Retinal pigment epithelial cell (primary cell): ENCODE measurements around the gene BEND7.

Experiments used
- DNase-seq: peaks from one replicate; pipeline ENCODE4 v3.0.0-alpha.2; 2010; ENCODE audit warnings: low read depth
- H3K4me3 ChIP-seq: 2 replicates; pipeline ENCODE4 v1.5.1; 2011; ENCODE audit warnings: mild to moderate bottlenecking, low read length, control low read depth, moderate library complexity
- TF ChIP-seq, protein P1 (sequence below): conservative IDR thresholded peaks from 2 replicates; pipeline ENCODE4 v1.5.1; 2011; ENCODE audit warnings: low read depth, low read length, control low read depth, inconsistent platforms

Gene BEND7

DNA sequence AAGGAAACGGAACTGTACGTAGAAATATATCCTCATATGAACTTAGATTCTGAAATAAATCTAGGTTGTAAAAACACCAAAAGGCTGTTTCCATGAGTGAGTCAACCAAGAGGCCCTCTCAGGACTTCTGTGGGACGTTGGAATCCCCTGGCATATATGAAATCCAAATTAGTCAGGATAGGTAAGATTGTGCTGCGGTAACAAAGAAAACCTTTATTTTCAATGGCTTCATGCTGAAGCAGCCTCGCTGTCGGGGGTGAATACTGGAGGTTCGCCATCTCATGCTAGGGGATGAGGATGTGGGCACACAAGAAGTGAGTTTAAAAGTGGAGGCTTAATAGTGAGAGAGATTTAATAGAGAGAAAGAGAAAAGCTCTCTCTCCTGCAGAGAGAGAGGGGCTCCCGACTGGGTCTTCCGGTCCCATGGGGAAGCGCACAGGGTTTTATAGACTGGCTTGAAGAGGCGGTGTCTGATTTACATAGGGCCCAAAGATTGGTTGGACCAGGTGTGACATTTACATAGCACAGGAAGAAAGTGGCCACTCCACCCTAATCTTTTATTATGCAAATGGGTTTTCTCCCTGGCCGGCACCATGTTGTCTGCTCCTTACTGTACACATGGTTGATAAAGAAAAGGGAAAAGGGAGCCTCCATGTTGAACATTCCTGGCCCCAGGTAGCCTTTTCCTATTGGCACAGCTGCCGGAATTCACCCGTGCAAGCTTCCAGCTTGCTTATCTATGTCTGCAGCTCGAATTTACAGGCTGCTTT lies 128.4 kb downstream of the BEND7 start:
- DNase-seq: no peak
- H3K4me3 ChIP-seq: no peak overlapping the region
- TF ChIP-seq, protein P1, sequence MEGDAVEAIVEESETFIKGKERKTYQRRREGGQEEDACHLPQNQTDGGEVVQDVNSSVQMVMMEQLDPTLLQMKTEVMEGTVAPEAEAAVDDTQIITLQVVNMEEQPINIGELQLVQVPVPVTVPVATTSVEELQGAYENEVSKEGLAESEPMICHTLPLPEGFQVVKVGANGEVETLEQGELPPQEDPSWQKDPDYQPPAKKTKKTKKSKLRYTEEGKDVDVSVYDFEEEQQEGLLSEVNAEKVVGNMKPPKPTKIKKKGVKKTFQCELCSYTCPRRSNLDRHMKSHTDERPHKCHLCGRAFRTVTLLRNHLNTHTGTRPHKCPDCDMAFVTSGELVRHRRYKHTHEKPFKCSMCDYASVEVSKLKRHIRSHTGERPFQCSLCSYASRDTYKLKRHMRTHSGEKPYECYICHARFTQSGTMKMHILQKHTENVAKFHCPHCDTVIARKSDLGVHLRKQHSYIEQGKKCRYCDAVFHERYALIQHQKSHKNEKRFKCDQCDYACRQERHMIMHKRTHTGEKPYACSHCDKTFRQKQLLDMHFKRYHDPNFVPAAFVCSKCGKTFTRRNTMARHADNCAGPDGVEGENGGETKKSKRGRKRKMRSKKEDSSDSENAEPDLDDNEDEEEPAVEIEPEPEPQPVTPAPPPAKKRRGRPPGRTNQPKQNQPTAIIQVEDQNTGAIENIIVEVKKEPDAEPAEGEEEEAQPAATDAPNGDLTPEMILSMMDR: no peak

DNA sequence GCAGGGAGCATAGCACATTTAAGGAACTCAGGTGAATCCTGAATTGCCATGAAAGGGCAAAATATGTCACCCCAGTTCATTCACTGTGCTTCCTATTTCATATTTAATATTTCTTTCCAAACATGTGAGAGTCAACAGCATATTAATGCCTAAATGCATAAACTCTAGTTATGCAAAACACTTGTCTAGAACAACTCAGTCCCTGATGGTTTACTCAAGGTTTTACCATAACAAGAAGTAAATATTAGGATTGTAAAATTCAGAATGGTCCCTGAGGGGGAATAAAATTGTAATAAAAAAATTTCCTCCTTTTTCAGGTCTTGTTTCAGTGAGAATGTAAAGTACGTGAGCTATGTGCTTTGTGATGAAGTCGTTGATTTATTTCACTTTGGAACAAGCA lies 129.1 kb downstream of the BEND7 start:
- TF ChIP-seq, protein P1: no peak
- no peak for DNase-seq
- no peak overlapping the region for H3K4me3 ChIP-seq

DNA sequence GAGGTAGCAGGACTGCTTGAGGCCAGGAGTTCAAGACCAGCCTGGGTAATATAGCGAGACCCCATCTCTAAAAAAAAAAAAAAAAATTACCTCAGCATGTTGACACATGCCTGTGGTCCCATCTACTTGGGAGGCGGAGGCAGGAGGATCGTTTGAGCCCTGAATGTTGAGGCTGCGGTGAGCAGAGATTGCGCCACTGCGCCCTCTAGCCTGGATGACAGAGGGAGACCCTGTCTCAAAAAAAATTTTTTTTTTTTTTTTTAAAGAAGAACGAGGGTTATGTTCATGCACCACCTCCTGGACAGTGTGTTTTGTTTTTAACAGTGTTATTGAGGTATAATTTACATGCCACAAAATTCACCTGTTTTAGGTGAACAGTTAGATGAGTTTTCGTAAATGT lies 129.6 kb downstream of the BEND7 start:
- DNase-seq: no peak
- TF ChIP-seq, protein P1: no peak
- H3K4me3 ChIP-seq: no peak overlapping the region

DNA sequence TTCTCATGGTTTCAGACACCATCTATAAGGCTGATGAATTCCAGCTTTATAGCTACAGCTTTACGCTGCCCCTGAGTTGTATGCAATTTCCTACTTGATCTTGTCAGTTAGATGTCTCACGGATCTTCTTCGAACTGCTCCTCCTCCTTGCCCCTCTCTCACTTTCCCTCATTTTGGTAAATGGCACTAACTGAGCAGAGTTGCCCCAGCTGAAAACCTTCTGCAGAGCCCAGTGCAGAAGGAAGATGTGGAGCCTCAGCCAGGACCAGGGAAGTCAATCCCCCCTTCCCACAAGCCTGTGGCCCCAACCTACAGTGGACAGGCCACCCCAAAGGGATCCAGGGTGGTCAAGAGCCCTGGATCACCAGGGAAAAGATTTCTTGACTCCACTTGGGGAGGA lies 131.8 kb downstream of the BEND7 start:
- TF ChIP-seq, protein P1: no peak
- no peak overlapping the region for H3K4me3 ChIP-seq
- no peak for DNase-seq

DNA sequence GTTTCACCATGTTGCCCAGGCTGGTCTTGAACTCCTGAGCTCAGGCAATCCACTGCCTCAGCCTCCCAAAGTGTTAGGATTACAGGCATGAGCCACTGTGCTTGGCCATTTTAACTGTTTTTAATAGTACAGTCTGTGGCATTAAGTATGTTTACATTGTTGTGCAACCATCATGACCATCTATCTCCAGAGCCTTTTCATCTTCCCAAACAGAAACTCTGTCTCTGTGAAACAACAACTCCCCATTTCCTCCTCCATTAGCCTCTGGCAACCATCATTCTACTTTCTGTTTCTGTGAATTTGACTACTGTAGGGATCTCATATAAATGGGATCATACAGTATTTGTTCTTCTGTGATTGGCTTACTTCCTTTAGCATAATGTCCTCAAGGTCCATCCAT lies 132.4 kb downstream of the BEND7 start:
- H3K4me3 ChIP-seq: no peak overlapping the region
- DNase-seq: no peak
- TF ChIP-seq, protein P1: no peak

DNA sequence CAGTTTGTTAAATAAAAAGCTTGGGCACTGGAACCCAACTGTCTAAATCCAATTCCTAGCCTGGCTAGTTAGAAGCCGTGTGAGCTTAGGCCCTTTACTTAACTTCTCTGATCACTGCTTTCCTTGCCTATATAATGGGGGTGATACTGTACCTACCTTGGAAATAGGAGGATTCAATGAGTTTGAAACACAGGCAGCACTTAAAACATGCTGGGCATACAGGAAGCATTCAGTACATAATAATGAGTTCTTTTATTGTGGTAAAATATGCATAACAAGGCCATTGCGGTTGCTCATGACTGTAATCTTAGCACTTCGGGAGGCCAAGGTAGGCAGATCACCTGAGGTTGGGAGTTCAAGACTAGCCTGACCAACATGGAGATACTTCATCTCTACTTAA lies 133.3 kb downstream of the BEND7 start:
- no peak for DNase-seq
- H3K4me3 ChIP-seq: no peak overlapping the region
- TF ChIP-seq, protein P1: no peak

DNA sequence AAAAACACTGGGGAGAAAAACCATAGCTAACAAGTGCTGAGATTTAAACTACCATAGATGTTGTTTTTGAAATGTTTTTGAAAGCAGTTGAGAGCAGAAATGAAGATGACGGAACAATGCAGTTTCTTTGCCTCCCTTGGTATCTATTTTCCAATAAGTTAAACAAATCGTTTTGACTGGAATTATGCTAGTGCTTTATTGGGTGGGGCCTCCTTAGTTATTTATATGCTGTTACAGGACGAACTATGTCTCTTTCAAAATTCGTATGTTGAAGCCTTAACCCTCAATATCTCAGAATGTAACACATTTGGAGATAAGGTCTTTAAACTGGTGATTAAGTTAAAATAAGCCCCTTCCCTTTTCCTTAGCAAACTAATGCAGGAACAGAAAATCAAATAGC lies 135.2 kb downstream of the BEND7 start:
- TF ChIP-seq, protein P1: no peak
- no peak for DNase-seq
- no peak overlapping the region for H3K4me3 ChIP-seq
